Germinal center (tissue), 1 donor: ENCODE measurements around the gene COMMD7.
"Not testable (repeated sequence)": the region's sequence is repeated elsewhere in the genome, so short reads cannot be mapped to it uniquely, and the experiment has no call there.

Experiments
- DNase-seq: peaks from one replicate; pipeline ENCODE4 v3.0.0; 2012; ENCODE audit warnings: mixed read lengths, low spot score

The COMMD7 gene

DNA sequence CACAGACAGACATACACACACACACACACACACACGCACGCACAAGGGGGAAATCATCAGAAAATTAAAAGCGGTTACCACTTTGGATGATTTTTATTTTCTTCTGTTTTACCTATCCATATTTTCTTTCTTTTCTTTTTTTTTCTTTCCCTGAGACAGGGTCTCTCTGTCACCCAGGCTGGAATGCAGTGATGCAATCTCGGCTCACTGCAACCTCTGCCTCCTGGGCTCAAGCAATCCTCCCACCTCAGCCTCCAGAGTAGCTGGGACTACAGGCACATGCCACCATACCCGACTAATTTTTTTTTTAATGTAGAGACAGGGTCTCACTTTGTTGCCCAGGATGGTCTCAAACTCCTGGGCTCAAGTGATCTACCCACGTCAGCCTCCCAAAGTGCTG is 14.8 kb downstream of the COMMD7 start:
- DNase-seq, result not testable (repeated sequence)

DNA sequence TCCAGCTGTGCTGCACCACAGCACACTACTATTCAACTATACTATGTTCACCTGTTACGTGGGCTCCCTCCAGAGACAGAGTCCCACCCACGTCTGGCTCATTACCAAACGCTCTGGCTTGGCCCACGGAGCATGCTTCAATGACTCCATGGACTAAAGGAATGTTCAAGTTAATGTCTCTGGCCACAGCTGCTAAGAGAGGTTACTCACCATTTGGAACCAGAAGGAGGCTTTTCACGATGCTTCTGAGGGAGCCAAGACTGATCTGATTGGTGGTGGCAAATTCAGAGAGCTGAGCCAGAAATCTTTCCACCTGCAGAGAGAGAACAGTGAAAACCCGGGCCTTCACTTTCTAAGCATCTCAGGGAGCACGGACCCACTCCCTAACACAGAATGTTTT is 15.6 kb downstream of the COMMD7 start:
- DNase-seq, result no peak

DNA sequence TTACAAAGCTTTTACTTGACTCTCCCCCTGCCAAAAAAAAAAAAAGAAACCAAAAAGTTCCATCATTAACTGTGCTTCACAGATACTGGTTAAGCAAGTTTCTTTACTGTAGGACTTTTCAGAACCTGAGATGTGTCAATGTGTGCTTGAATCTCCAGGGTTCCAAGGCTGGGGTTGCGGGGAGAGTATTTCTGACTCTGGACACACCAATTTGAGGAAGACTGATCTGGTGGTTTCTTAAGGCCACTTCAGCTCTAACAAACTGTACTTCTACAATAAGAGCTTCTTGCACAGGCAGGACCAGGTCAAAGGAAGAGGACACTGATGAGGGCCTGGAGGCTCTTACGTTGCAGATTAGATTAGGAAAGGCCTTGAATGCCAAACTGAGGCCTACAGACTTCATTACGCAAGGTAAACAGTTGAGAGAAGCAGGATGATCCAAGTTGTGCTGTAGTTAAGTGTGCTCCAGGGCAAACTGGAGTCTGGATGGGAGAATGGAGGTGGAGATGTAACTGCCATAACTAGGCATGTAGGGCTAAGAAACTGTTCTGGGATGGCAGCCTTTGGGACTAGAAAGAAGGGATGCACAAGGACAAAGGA is 24.4 kb downstream of the COMMD7 start:
- no peak for DNase-seq

DNA sequence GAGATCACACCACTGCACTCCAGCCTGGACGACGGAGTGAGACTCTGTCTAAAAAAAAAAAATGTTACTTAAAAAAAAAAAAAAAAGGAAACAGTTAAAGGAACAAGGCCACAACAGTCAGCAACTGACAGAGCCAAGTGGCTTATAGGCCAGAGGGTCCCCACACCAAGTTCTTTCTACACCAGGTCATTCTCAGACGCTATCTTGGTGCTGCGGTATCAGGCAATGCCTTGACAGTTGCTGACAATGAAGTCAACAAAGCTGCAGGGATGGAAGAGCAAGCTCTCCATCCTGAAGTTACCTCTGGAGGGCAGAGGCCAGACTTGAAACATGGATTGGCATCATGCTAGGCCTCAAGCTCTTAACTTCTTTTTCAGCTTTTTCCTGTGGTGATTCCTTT is 31.9 kb downstream of the COMMD7 start:
- no peak for DNase-seq

DNA sequence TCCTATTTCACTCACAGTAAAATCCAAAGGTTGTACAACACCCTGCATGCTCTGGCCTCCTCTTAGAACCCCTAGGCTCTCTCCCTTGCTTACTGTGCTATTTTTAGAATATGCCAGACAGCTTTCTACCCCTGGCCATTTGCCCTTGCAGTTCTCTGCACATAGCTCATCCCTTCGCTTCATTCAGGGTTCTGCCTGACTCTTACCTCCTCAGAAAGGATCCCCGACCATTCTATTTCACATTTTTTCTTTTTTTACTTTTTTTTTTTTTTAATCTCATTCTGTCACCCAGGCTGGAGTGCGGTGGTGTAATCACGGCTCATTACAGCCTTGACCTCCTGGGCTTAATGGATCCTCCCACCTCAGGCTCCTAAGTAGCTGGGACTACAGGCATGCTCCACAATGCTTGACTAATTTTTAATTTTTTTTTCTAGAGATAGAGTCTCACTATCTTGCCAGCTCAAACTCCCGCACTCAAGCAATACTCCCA is 33.6 kb downstream of the COMMD7 start:
- DNase-seq, result no peak

DNA sequence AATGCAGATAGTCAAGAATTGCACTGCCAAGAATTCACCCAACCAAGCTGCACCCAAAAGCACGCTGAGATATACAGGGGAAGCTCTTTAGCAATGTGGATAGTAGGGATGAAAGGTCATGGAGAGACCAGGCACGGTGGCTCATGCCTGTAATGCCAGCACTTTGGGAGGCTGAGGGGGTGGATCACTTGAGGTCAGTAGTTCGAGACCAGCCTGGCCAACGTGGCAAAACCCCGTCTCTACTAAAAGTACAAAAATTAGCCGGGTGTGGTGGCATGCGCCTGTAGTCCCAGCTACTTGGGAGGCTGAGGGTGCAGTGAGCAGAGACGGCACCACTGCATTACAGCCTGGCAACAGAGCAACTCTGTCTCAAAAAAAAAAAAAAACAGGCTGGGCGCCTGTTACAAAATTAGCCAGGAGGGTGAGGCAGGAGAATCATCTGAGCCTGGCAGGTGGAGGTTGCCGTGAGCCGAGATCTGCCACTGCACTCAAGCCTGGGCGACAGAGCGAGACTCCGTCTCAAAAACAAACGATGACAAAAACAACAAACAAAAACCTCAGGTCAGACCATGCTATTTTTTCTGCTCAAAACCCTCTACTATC is 34.1 kb downstream of the COMMD7 start:
- not testable (repeated sequence) for DNase-seq

DNA sequence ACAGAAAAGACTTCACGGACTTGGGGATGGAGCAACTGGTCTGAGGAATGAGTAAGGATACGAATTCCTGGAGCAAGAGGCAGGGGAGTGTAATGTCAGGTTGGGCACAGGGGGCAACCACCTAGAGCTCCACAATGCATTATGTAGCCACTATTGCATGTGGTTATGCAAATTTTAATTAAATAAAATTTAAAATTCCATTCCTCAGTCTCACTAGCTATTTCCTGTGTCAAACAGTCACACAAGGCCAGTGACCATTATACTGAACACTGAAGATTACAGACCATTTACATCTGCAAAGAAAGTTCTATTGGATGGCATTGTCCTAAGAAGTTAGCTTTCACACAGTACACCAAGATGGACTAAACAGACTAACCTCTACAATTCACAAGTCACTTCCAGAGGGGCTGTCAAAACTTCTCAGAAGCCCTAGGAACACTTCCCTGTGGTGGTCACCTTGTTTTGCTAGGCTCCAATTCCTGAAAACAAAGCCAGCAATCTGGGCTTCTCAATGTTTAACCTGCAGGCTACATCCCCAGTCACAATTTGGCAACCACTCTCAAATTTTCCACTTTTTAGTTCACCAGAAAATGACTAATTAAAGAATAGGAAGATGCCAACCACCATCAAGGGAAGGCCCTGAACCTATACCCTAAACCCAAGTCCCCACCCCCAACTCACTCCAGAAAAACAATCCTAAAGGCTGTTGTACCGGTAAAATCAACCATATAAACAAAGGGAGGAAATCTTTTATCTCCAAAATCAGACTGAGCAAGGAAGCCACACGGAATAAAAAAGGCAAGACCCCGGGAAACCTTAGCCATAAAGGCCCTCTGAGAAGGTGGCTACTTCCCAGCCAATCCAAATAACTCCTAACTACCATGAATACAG is 35.3 kb downstream of the COMMD7 start:
- no peak for DNase-seq

DNA sequence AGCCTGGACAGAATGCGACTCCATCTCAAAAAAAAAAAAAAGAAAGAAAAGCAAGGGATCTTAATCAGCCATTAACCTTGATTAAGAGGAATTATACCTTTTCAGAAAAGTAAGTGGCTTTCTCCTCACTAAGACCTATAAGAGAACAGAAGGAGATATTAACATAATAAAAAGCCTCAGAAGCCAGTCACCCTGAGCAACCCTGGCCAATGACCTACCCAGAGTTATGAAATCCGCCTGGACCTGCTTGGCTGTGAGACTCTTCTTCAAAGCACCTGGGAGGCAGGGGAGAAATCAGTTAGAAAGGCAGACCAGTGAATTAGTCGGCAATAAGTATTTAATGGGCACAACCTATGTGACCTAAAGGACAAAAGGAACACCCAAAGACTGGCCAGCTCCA is 36.8 kb downstream of the COMMD7 start:
- no peak for DNase-seq

DNA sequence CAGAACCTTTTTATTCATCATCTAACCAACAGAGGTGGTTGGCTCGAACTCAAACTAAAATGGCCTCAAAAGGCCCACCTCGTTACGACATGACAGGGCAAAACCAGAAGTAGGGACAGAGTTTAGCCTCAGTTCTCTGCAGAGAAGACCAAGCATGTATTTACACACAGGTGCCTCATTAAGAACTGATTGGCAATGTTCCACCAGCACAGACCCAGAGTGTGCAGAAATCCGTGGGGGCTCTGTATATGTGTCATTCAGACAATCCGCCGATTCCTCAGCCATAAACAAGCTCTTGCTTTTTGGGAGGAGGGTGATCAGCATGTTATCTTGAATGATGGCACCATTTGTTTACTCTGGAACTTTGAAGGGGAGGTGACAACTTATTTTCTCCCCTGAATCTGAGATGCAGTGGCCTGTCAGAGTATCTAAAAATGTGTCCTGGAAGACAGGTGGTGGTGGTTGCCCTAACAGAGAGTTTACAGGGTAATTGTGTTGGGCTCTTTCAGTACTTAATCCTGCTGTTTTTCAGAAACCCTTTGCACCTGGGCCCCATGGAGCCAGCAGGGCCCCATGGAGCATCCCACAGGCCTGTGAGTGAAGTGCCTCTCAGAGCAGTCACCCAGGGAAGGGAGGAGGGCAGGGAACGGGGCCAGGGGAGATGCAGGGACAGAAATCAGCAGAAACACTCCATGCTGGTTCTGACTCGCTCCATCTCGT is 40.4 kb downstream of the COMMD7 start:
- no peak for DNase-seq

DNA sequence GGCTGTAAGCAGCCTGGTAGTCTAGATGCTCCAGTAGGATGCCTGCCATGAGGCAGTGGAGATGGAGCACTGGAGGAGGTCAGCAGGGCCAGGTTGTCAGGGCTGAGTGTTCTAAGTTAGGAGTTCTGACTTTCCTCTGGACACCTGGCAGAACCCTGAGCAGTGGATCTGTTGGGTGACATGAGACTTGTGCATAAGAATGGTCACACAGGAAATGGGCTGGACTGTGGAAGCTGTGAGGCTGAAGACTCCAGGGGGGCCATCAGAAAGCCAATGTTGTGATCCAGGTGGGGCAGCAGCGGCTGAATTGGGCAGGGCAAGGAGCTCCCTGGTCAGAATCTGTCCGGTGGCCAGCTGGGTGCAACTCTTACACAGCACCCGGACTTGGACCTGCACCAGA is 45.7 kb downstream of the COMMD7 start:
- DNase-seq, result no peak

DNA sequence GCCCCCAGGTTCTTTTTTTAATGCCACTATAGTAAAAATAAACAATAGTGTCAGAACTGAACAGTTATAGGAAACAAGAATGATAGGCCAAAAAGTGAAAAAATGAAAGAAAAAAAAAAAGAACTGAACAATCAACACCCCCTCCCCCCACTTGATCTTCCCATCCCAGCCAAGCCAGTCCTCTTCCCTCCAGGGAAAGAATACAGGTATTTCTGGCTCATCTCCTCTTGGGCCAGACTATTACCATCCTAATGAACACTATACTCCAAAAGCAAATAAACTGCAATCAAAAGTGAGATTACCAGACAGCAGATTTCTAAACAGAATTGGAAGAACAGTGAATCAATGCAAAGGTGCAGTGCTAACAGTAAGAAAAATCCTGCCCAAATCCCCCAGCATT is 48.2 kb downstream of the COMMD7 start:
- DNase-seq, result no peak

DNA sequence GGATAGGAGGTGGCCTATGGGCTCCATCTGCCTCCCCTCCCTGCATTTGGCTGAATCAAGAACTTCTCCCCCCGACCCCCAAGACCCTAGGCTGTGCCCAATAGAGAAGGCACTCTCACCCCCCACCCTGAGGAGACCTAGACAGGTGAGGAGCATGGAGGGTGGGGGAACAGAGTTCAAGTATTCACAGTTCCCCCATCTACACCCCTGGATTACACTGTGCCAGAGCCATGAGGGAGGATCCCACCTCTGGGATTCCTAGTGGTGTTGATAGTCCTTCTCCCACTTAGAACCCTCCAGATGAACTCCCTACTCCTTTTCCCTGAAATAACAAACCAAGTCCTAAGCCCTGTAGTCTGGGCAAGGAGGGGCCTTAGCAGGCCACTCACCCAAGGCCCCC is 54.3 kb downstream of the COMMD7 start:
- DNase-seq, result not testable (repeated sequence)

DNA sequence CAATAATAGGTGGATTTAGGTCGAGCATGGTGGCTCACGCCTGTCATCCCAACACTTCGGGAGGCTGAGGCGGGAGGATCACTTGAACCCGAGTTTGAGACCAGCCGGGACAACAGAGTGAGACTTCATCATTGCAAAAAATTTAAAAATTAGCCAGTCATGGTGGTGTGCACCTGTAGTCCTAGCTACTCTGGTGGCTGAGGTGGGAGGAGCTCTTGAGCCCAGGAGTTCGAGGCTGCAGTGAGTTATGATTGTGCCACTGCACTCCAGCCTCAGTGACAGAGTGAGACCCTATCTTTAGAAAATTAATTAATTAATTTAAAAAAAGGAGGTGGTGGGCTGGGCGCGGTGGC is 56.1 kb downstream of the COMMD7 start:
- DNase-seq, result no peak

DNA sequence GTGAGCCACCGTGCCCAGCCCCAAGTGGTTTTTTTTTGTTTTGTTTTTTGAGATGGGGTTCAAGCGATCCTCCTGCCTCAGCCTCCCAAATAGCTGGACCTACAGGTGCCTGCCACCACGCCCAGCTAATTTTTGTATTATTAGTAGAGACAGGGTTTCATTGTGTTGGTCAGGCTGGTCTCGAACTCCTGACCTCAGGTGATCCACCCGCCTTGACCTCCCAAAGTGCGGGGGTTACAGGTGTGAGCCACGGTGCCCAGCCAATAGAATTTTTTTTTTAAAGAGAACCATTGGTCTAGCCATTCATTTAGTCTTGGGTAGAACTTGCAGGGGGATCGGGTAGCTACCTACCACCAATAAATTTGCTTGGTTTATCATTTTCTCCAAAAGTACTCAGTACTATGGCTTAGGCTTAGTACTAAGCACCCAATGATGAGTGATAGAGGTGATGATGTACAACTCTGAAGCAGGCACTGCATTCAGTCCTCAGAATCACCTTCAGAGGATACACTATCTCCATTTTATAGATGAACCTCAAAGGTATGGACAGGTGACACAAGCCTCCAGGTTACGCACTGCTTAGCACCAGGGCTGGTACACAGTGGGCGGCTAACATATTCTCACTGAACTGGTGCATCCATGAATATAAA is 56.6 kb downstream of the COMMD7 start:
- DNase-seq, result no peak

DNA sequence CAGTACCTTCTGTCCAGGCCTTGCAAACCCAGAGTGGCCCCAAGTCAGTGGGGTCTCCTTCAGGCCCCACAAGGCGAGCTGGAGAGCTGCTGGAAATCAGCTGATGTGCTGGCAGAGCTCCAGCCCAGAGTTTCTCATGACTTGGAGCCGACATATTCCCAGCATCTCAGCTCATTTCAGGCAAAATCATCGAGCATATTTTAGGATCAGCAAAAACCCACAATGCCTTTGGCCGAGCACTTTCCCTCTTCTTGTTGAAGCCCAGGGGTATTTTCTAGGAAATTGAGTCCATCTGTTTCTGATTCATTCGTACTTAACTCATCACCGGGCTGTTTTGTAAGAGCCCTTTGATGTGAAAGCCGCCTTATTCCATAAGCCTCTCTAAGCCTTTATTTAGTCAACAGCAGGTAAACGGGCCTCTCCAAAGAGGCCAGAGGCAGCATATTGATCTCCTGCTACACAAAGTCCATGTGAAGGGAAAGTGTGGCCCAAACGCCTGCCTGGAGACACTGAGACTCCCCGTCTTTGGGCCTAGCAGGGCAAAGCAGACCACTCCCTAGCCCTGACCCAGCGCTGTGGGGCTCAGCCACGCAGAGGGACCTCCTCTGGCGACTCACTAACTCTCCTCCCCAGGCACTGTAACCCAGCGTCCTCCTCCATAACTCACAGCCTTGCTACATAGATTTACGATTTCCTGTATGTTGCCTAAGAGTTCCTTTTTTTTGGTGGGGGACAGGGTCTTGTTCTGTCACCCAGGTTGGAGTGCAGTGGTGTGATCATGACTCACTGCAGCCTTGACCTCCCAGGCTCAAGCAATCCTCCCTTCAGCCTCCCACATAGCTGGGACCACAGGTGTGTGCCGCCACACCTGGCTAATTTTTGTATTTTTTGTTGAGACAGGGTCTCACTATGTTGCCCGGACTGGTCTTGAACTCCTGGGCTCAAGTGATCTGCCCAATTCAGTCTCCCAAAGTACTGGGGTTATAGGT is 57.4 kb downstream of the COMMD7 start:
- no peak for DNase-seq

DNA sequence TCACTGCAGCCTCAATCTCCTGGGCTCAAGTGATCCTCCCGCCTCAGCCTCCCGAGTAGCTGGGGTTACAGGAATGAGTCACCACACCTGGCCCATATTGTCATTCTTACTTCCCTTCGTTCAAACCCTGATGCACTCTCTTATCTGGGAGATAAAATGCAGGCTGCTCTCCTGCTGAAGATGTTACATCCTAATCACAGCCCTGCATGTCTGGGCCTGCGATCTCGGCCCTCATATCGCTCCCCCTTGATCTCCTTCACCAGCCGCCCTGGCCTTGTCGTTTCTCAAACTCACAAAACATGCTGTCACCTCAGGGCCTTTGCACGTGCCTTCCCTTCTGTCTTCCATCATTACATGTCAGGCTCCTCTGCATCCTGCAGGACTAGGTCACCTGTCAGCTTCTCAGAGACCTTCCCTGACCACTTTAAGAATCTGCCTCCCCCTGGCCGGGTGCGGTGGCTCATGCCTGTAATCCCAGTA is 60.7 kb downstream of the COMMD7 start:
- DNase-seq, result no peak

DNA sequence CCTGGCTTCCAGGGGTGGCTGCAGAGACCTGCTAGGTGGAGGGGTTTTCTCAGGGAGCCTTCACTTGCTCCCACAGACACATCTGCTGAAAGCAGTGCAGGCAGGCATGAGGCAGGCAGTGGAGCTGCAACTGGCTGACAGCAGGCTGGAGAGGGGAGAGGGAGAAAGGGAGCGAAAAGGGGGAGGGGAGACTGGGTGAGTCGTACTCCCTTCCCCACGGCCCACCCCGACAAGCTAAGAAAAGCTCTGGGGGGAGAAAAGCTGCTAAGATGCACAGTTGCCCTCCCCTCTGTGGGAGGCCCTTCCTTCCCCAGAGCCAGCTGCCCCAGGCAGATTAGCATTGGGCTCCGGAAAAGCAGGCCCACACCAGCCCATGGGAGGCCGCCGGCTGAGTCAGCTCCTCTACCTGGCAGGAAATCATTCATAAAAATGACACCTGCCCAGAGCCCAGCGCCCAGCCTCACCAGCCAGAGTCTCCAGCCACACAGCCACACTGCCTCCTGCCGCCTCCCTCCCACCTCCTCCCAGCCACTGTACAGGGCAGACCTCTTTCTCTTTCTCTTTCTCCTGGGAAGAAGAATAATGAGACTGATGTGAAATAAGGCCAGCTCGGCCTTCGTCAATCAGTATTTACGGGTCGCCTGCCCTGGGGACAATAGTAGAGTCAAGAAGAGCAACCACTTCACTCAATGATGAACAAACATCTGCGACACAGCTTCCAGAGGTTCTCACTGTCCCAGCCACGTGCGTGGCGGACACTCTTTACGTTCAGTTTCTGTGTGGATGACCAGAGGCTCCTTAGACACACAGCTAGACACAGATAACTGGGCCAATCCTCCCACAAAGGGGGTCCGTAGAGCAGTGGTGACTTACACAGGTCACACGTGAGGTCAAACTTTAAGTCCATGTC is 61.8 kb downstream of the COMMD7 start:
- no peak for DNase-seq

DNA sequence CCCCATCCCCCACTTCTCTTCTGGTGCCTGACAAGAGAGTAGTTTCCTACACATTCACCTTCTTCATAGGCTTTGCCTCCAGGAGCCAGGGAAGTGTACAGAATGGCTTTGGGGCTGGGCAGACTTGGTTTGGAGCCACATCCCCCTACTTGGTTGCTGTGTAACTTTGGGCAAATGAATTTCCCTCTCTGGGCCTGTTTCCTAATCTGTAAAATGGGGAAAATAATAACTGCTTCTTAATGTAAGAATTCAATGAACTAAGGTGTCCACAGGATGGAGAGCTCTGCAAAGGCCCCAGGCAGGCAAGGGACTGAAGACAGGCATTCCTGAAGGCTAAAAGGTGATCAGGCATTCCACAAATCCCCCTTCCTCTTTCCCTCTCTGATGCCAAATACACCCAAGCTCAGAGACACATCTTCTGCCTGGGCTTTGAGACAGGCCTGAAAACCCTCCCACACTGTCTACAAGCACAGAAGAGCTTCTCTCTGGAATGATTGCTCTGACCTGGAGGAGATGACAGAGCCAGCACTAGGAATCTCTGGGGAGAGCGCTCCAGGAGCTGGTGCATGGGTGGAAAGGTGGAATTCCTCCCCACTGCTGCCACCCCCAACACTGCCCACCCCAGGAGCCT is 62.6 kb downstream of the COMMD7 start:
- DNase-seq, result no peak

DNA sequence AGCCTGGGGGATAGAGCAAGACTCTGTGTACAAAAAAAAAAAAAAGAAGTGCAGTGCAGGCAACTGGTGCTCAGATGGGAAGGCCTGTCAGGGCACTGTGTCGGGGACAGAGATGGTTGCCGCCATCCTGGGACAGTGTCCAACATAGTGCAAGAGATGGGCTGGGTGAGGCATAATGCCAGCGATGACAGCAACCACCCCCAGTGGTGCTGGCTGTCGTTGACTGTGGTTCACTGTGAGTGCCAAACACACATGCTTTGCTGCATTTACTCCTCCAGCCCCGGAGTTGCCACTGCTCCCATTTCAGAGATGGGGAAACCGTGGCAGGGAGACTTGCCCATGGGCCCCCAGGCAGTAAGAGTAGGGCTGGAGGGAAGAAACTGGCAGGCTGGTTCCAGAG is 64.3 kb downstream of the COMMD7 start:
- no peak for DNase-seq
